SK-N-MC (cell line): ENCODE measurements around the gene WDR48.

Source experiments
- EZH2 ChIP-seq: fragments of 200-600 bp; sonication (generic); IDR thresholded peaks from one replicate; pipeline ENCODE4 v1.6.1; 2017; ENCODE audit warnings: antibody characterized with exemption
- POLR2AphosphoS5 ChIP-seq: IDR thresholded peaks from 2 replicates; pipeline ENCODE4 v1.6.1; 2012; ENCODE audit warnings: mild to moderate bottlenecking, low read depth, low read length, borderline replicate concordance

GRCh38 chr3:39100500-39100886 is 48.7 kb downstream of the WDR48 start:
- TF ChIP-seq POLR2AphosphoS5 (no peak), EZH2 (no peak)
